ENCODE results near the gene WNT8B.

DNA sequence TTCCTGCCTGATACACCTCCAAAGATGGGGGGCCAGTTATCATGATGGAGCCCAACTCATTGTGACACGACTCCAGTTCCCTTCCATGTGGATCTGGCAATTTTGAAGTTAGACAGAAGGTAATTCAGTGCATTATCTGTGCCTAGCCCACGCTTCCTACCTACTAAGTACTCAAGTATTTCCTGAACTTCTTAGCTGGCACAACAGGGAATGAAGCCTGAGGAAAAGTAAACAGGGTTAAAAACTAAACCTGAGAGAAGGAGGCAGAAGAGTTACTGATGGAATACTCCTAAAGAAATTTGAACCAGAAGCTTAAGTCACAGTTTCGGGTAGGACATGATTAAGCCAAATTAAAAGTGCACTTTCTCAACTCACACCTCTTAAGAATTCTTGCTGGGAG is 58.0 kb downstream of the WNT8B start:
- TF ChIP-seq, protein P1, sequence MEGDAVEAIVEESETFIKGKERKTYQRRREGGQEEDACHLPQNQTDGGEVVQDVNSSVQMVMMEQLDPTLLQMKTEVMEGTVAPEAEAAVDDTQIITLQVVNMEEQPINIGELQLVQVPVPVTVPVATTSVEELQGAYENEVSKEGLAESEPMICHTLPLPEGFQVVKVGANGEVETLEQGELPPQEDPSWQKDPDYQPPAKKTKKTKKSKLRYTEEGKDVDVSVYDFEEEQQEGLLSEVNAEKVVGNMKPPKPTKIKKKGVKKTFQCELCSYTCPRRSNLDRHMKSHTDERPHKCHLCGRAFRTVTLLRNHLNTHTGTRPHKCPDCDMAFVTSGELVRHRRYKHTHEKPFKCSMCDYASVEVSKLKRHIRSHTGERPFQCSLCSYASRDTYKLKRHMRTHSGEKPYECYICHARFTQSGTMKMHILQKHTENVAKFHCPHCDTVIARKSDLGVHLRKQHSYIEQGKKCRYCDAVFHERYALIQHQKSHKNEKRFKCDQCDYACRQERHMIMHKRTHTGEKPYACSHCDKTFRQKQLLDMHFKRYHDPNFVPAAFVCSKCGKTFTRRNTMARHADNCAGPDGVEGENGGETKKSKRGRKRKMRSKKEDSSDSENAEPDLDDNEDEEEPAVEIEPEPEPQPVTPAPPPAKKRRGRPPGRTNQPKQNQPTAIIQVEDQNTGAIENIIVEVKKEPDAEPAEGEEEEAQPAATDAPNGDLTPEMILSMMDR (IDR thresholded peaks at IDR 0.05 in 8 of 11, conservative IDR thresholded peaks at IDR 0.05 in 3 of 11) = no peak
- TF ChIP-seq POLR2AphosphoS5 (IDR thresholded peaks at IDR 0.05) = no peak
- no peak for TF ChIP-seq POLR2A (IDR thresholded peaks at IDR 0.05)
